GM12878 (cell line): ENCODE results near the gene VEGFB. TPM values are rescaled to one million over a fixed set of nuclear protein-coding genes. Genes with fewer than 3 reads are reported as not detected.

ENCODE experiments used
- ATAC-seq: fragments of 200-7000 bp; cut with Tn5 transposase; 3 replicates; pipeline ENCODE4 v1.9.1; 2020; ENCODE audit warnings: mild to moderate bottlenecking, moderate library complexity
- BruUV-seq: library from RNA; stranded (reverse); fragments of 400-500 nt; replicated peaks from 2 replicates; lab custom pipeline; 2021; lab: Mats Ljungman, UMichigan
- CTCF ChIA-PET: fragments of 300-600 bp; sonication (Branson Sonifier 250); formaldehyde crosslinking; extraction: SDS; loops from one replicate; lab custom pipeline; 2021; ENCODE audit warnings: inconsistent platforms; lab: Yijun Ruan, JAX
- POLR2A ChIA-PET: fragments of 350-600 bp; formaldehyde crosslinking; extraction: SDS; loops from one replicate; lab custom pipeline; 2021; ENCODE audit warnings: inconsistent platforms; lab: Charles Lee
- RAD21 ChIA-PET: fragments of 300-600 bp; sonication (Branson Sonifier 250); formaldehyde crosslinking; loops from one replicate; lab custom pipeline; 2023; ENCODE audit warnings: antibody characterized with exemption; ENCODE audit not compliant: unreplicated experiment; lab: Charles Lee
- SMC1A ChIA-PET: fragments of 300-600 bp; sonication (Branson Sonifier 250); formaldehyde crosslinking; loops from one replicate; lab custom pipeline; 2023; ENCODE audit not compliant: unreplicated experiment, uncharacterized antibody; lab: Charles Lee
- DNase-seq: peaks from one replicate; pipeline ENCODE4 v3.0.0-alpha.2; 2011; ENCODE audit warnings: low read depth, low spot score
- FAIRE-seq: peaks from 3 replicates; lab custom pipeline; 2011; peaks lifted over from hg19 to GRCh38; lab: Jason Lieb, UNC
- H2AFZ ChIP-seq: 2 replicates; pipeline ENCODE4 v1.6.0; 2011; ENCODE audit warnings: low read depth, low read length, control low read depth; ENCODE audit not compliant: control insufficient read depth
- H3K27ac ChIP-seq: 2 replicates; pipeline ENCODE4 v1.5.1; 2011; ENCODE audit warnings: control low read depth; ENCODE audit not compliant: control insufficient read depth, insufficient read depth
- H3K27me3 ChIP-seq, 2 experiments: replicated peaks in 1 of 2; 2 replicates each; pipeline versions ENCODE4 v1.6.0 to v1.6.1; 2011; ENCODE audit warnings: low read length in 1 of 2; ENCODE audit not compliant: control insufficient read depth in 2 of 2, insufficient read depth in 2 of 2
- H3K36me3 ChIP-seq, 2 experiments: 2 replicates each; pipeline ENCODE4 v1.5.1; 2011; ENCODE audit warnings: low read length in 1 of 2; ENCODE audit not compliant: control insufficient read depth in 2 of 2, insufficient read depth in 2 of 2
- H3K4me1 ChIP-seq: 2 replicates; pipeline ENCODE4 v1.6.1; 2011; ENCODE audit warnings: mild to moderate bottlenecking, low read length, moderate library complexity, mixed read lengths; ENCODE audit not compliant: control insufficient read depth, insufficient read depth
- H3K4me2 ChIP-seq: 2 replicates; pipeline ENCODE4 v1.6.0; 2011; ENCODE audit warnings: control low read depth; ENCODE audit not compliant: control insufficient read depth, insufficient read depth
- H3K4me3 ChIP-seq: fragments of 200-600 bp; sonication (generic); 2 replicates; pipeline ENCODE4 v1.5.1; 2016
- H3K79me2 ChIP-seq: 2 replicates; pipeline ENCODE4 v1.6.0; 2011; ENCODE audit warnings: low read length; ENCODE audit not compliant: control insufficient read depth, insufficient read depth
- H3K9ac ChIP-seq: 2 replicates; pipeline ENCODE4 v1.8.0; 2011; ENCODE audit warnings: low read length, control low read depth, mixed read lengths; ENCODE audit not compliant: control insufficient read depth, insufficient read depth
- H3K9me3 ChIP-seq: replicated peaks from 3 replicates; pipeline ENCODE4 v1.5.1; 2011; ENCODE audit warnings: mild to moderate bottlenecking, low read length; ENCODE audit not compliant: control insufficient read depth, insufficient read depth
- H4K20me1 ChIP-seq: 2 replicates; pipeline ENCODE4 v1.6.0; 2011; ENCODE audit not compliant: control insufficient read depth, insufficient read depth
- CHD2 ChIP-seq: IDR thresholded peaks from 2 replicates; pipeline ENCODE4 v1.6.1; 2011; ENCODE audit warnings: low read depth, low read length, improper control_type of control experiment, borderline replicate concordance
- PAX8 ChIP-seq: fragments of 450-650 bp; IDR thresholded peaks from 2 replicates; pipeline ENCODE4 v1.6.1; 2017; ENCODE audit warnings: mild to moderate bottlenecking, moderate library complexity
- PML ChIP-seq: IDR thresholded peaks from 2 replicates; pipeline ENCODE4 v1.6.1; 2012; ENCODE audit warnings: low read length, inconsistent platforms
- POLR2A ChIP-seq: IDR thresholded peaks from 2 replicates; pipeline ENCODE4 v1.6.1; 2011; ENCODE audit warnings: low read depth, mild to moderate bottlenecking, low read length
- WGBS: methylation state at CpG from one replicate; pipeline ENCODE4 v1.1.6; 2016; ENCODE audit warnings: low lambda C conversion rate; ENCODE audit not compliant: insufficient replicate concordance, insufficient coverage; ENCODE audit errors: missing lambda C conversion rate; 5-methylcytosine and 5-hydroxymethylcytosine counted together
- in situ Hi-C: fragments of 300-500 bp; cut with MboI; formaldehyde crosslinking; loops from 9 replicates; pipeline ENCODE4 v1.14.3; 2018; ENCODE audit warnings: mixed read lengths
- intact Hi-C: fragments of 100-400 bp; cut with micrococcal nuclease; formaldehyde crosslinking; loops from one replicate; pipeline ENCODE4 v1.14.2; 2022; ENCODE audit not compliant: unreplicated experiment
- polyA plus RNA-seq, 11 experiments: library from polyadenylated mRNA; depleted of rRNA in 4 of 11; unstranded in 6 of 11; stranded (reverse) in 5 of 11; fragments of >200 nt; fragmentation: Nextera tagmentation in 4 of 11; fragmentation: Illumina TruSeq in 1 of 11; extraction: Ambion mirVana in 4 of 11; extraction: Trizol in 1 of 11; gene quantifications; 1 replicate in 1 of 11; 2 replicates in 10 of 11; pipeline versions ENCODE4 v1.2.1 to v1.2.3, GENCODE V29; 2011 to 2016; ENCODE audit warnings: inconsistent platforms in 2 of 11, missing spikeins in 2 of 11, low read depth in 1 of 11
- total RNA-seq, 4 experiments: library from RNA; depleted of rRNA in 3 of 4; stranded (reverse); fragments of >200 nt in 3 of 4; fragmentation: Illumina TruSeq in 1 of 4; extraction: Trizol in 1 of 4; gene quantifications; 2 replicates each; pipeline versions ENCODE4 v1.2.1 to v1.2.3, GENCODE V29; 2013 to 2021
- TF ChIP-seq, protein P1 (sequence below): fragments of 450-650 bp; IDR thresholded peaks from 2 replicates; pipeline ENCODE4 v1.6.1; 2016; ENCODE audit warnings: mild to moderate bottlenecking, moderate library complexity, borderline replicate concordance
- TF ChIP-seq, protein P2 (sequence below): fragments of 150-350 bp; IDR thresholded peaks from 2 replicates; pipeline ENCODE4 v1.6.1; 2016; ENCODE audit warnings: low read depth, low read length

VEGFB gene
- total and polyA plus RNA-seq, 10 of the 15 experiments (the other 5 are each of a cell fraction or from before 2014, with no cell fraction given): 7.0 to 75.8 (median 20.3) TPM

- 86% methylated on average over 16 of the region's 16 CpGs for WGBS
- in situ Hi-C loops (loop anchor here (5.0 kb wide), 1 partner anchor 98 kb away; the partner anchor contains the start of gene CATSPERZ), intact Hi-C loops (loop anchor here (1.0 to 2.0 kb wide), 3 partner anchors 17 to 100 kb away; partner anchors contain the start of genes FKBP2 and STIP1)
- TSS peak; percentile 28 for BruUV-seq
- ATAC-seq: no peak
- Histone ChIP-seq H3K9me3 (no peaks in the 10 kb centered on the region), H3K4me3 (no peak overlapping the region), H3K79me2 (peaks cover 37% of the 10 kb centered on the region), H3K4me1 (peaks cover 26% of the 10 kb centered on the region), H2AFZ (no peak overlapping the region), H4K20me1 (no peaks in the 10 kb centered on the region), H3K27me3 (no peaks in the 10 kb centered on the region)
- CTCF ChIA-PET: interaction anchor here (0.6 to 9.7 kb wide), 25 partner anchors 9 to 367 kb away, joined by 3 to 238 read pairs (median 5); partner anchors contain the start of genes BAD, CATSPERZ, DNAJC4 and ESRRA
- no peak for FAIRE-seq
- no peak for DNase-seq
- TF ChIP-seq POLR2A: no peak
- no peak for TF ChIP-seq CHD2
- no peak for TF ChIP-seq PAX8
- TF ChIP-seq, all 136 proteins: peak for 0
- peaks cover 31 to 33% of the 10 kb centered on the region in 2 experiments for H3K36me3 ChIP-seq
- no peak overlapping the region for H3K9ac ChIP-seq
- POLR2A ChIA-PET: interaction anchor here (0.6 to 5.8 kb wide), 12 partner anchors 12 to 113 kb away, joined by 3 to 85 read pairs (median 23); partner anchors contain the start of genes CATSPERZ, ESRRA, FKBP2 and NUDT22
- H3K27ac ChIP-seq: no peak overlapping the region
- RAD21 ChIA-PET: interaction anchor here (1.0 to 6.6 kb wide), 18 partner anchors 10 to 156 kb away, joined by 3 to 125 read pairs (median 8); partner anchors contain the start of genes BAD, CATSPERZ, DNAJC4 and ESRRA
- SMC1A ChIA-PET: interaction anchor here (0.6 to 5.5 kb wide), 19 partner anchors 8 to 151 kb away, joined by 3 to 98 read pairs (median 5); partner anchors contain the start of genes CATSPERZ, ESRRA, FKBP2 and NUDT22
- no peak overlapping the region for H3K4me2 ChIP-seq
Measured at GRCh38 chr11:64204080-64204440, 30.3 kb upstream of the VEGFB start.

- Histone ChIP-seq H3K27me3 (no peaks in the 10 kb centered on the region), H3K9me3 (no peaks in the 10 kb centered on the region), H3K4me2 (no peak overlapping the region), H3K4me3 (no peak overlapping the region), H3K4me1 (peaks cover 26% of the 10 kb centered on the region), H3K27ac (peak overlapping the region; percentile 3; the same call in 1 of the 2 replicates), H2AFZ (no peak overlapping the region), H3K36me3 (peaks cover 33 to 37% of the 10 kb centered on the region in 2 experiments), H4K20me1 (no peaks in the 10 kb centered on the region), H3K9ac (no peak overlapping the region), H3K79me2 (peaks cover 39% of the 10 kb centered on the region)
- CTCF ChIA-PET: interaction anchor here (0.6 to 9.7 kb wide), 28 partner anchors 9 to 367 kb away, joined by 3 to 238 read pairs (median 5); partner anchors contain the start of genes BAD, CATSPERZ, DNAJC4 and ESRRA
- SMC1A ChIA-PET: interaction anchor here (0.6 to 5.5 kb wide), 20 partner anchors 9 to 151 kb away, joined by 3 to 98 read pairs (median 5); partner anchors contain the start of genes CATSPERZ, ESRRA, FKBP2 and NUDT22
- in situ Hi-C loops: loop anchor here (5.0 kb wide), 1 partner anchor 98 kb away; the partner anchor contains the start of gene CATSPERZ
- WGBS: 55% methylated on average over 7 of the region's 7 CpGs
- POLR2A ChIA-PET: interaction anchor here (0.6 to 5.8 kb wide), 15 partner anchors 12 to 1398 kb away, joined by 3 to 85 read pairs (median 12); partner anchors contain the start of genes CATSPERZ, ESRRA, FKBP2 and NUDT22
- DNase-seq: peak; percentile 52
- BruUV-seq: no TSS peak
- no peak for FAIRE-seq
- peak; percentile 43 for ATAC-seq
- intact Hi-C loops: loop anchor here (1.0 to 2.0 kb wide), 3 partner anchors 18 to 100 kb away; partner anchors contain the start of genes FKBP2 and STIP1
- RAD21 ChIA-PET: interaction anchor here (0.7 to 6.6 kb wide), 20 partner anchors 10 to 155 kb away, joined by 3 to 125 read pairs (median 7); partner anchors contain the start of genes BAD, CATSPERZ, DNAJC4 and ESRRA
- TF ChIP-seq, protein P1, sequence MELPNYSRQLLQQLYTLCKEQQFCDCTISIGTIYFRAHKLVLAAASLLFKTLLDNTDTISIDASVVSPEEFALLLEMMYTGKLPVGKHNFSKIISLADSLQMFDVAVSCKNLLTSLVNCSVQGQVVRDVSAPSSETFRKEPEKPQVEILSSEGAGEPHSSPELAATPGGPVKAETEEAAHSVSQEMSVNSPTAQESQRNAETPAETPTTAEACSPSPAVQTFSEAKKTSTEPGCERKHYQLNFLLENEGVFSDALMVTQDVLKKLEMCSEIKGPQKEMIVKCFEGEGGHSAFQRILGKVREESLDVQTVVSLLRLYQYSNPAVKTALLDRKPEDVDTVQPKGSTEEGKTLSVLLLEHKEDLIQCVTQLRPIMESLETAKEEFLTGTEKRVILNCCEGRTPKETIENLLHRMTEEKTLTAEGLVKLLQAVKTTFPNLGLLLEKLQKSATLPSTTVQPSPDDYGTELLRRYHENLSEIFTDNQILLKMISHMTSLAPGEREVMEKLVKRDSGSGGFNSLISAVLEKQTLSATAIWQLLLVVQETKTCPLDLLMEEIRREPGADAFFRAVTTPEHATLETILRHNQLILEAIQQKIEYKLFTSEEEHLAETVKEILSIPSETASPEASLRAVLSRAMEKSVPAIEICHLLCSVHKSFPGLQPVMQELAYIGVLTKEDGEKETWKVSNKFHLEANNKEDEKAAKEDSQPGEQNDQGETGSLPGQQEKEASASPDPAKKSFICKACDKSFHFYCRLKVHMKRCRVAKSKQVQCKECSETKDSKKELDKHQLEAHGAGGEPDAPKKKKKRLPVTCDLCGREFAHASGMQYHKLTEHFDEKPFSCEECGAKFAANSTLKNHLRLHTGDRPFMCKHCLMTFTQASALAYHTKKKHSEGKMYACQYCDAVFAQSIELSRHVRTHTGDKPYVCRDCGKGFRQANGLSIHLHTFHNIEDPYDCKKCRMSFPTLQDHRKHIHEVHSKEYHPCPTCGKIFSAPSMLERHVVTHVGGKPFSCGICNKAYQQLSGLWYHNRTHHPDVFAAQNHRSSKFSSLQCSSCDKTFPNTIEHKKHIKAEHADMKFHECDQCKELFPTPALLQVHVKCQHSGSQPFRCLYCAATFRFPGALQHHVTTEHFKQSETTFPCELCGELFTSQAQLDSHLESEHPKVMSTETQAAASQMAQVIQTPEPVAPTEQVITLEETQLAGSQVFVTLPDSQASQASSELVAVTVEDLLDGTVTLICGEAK: no peak
- TF ChIP-seq, protein P2, sequence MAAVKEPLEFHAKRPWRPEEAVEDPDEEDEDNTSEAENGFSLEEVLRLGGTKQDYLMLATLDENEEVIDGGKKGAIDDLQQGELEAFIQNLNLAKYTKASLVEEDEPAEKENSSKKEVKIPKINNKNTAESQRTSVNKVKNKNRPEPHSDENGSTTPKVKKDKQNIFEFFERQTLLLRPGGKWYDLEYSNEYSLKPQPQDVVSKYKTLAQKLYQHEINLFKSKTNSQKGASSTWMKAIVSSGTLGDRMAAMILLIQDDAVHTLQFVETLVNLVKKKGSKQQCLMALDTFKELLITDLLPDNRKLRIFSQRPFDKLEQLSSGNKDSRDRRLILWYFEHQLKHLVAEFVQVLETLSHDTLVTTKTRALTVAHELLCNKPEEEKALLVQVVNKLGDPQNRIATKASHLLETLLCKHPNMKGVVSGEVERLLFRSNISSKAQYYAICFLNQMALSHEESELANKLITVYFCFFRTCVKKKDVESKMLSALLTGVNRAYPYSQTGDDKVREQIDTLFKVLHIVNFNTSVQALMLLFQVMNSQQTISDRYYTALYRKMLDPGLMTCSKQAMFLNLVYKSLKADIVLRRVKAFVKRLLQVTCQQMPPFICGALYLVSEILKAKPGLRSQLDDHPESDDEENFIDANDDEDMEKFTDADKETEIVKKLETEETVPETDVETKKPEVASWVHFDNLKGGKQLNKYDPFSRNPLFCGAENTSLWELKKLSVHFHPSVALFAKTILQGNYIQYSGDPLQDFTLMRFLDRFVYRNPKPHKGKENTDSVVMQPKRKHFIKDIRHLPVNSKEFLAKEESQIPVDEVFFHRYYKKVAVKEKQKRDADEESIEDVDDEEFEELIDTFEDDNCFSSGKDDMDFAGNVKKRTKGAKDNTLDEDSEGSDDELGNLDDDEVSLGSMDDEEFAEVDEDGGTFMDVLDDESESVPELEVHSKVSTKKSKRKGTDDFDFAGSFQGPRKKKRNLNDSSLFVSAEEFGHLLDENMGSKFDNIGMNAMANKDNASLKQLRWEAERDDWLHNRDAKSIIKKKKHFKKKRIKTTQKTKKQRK: no peak
- TF ChIP-seq PML: no peak
Measured at GRCh38 chr11:64204464-64204989, 29.9 kb upstream of the VEGFB start.
